B cell (primary cell): ENCODE measurements around the gene FOXN3.

Experiments used
- EZH2 ChIP-seq: IDR thresholded peaks from 2 replicates; pipeline ENCODE4 v1.6.1; 2012; ENCODE audit warnings: borderline replicate concordance, low read depth, mild to moderate bottlenecking, moderate library complexity, low read length; ENCODE audit not compliant: insufficient read depth, poor library complexity, severe bottlenecking
- TF ChIP-seq, protein P1 (sequence below): fragments of 200-600 bp; IDR thresholded peaks from one replicate; pipeline ENCODE4 v1.8.0; 2022; ENCODE audit warnings: antibody characterized with exemption, mild to moderate bottlenecking

DNA sequence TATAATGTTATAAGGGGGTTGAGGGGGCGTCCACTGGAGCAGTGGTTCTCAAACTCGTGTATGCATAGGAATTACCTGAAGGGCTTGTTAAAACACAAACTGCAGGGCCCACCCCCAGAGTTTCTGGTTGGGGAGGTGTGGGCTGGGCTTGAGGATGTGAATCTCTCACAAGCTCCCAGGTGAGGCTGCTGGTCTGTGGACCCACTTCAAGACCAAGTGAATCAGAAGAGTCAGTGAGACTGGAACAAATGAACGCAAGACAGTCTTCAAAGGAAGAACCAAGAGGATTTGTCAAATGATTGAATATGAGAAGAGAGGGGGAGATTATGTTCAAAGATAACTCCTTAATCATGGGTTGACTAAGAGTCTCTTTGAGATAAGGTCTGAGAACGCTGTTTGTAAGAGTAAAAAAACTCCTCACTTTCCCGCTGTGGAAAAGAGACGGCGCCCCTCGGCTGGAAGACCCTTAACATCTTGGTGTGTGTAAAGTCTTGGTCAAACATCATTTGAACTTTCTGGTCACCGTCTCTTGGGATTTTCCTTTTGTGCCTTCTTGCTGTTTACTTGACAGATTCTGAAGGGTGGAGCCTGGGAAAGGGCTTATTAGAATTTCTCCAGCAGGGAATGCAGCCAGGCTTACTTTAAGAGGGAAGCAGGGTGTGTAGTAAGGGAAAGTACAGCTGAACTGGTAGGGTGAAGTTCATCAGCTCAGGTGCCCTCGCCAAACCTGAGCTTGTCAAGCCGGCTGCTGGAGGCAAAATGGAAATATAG, 5.3 kb upstream of the FOXN3 start:
- TF ChIP-seq, protein P1, sequence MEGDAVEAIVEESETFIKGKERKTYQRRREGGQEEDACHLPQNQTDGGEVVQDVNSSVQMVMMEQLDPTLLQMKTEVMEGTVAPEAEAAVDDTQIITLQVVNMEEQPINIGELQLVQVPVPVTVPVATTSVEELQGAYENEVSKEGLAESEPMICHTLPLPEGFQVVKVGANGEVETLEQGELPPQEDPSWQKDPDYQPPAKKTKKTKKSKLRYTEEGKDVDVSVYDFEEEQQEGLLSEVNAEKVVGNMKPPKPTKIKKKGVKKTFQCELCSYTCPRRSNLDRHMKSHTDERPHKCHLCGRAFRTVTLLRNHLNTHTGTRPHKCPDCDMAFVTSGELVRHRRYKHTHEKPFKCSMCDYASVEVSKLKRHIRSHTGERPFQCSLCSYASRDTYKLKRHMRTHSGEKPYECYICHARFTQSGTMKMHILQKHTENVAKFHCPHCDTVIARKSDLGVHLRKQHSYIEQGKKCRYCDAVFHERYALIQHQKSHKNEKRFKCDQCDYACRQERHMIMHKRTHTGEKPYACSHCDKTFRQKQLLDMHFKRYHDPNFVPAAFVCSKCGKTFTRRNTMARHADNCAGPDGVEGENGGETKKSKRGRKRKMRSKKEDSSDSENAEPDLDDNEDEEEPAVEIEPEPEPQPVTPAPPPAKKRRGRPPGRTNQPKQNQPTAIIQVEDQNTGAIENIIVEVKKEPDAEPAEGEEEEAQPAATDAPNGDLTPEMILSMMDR: no peak
- no peak for TF ChIP-seq EZH2
